IPS-11a (cell line): ENCODE measurements around the gene CSAG2.

Experiments used
- H3K4me3 ChIP-seq: one replicate; pipeline ENCODE4 v1.5.1; 2013; ENCODE audit warnings: low read depth, low read length, control low read depth

The CSAG2 gene

DNA sequence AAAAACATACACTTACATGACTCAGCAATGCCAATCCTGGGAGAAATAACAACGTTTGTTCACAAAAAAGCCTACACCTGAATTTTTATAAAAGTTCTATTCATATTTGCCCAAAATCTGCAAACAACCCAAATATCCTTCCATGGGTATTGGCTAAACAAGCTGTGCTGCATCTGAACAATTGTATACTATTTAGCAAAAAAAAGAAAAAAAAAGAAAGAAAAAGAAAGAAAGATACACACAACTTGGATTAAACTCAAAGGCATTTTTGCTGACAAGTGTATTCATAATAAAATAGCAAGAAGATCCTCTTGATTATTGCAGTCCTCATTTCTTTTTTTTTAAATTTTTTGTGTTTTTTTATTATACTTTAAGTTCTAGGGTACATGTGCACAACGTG lies 34.9 kb downstream of the CSAG2 start:
- no peak overlapping the region for H3K4me3 ChIP-seq

- no peak overlapping the region for H3K4me3 ChIP-seq
Measured at GRCh38 chrX:152663086-152663485, 46.0 kb downstream of the CSAG2 start.

- H3K4me3 ChIP-seq = no peak overlapping the region
Measured at GRCh38 chrX:152658302-152658701, 50.8 kb downstream of the CSAG2 start.
